Measurements from ENCODE around the gene CROCC2. TPM values are rescaled to one million over a fixed set of nuclear protein-coding genes. Genes with fewer than 3 reads are reported as not detected.

The CROCC2 gene
- total and polyA plus RNA-seq, 2 of the 13 experiments (the other 11 are each of a cell fraction or from before 2014, with no cell fraction given), result not detected

- TF ChIP-seq ZZZ3 (CRISPR knock-in tag; IDR thresholded peaks at IDR 0.05; ENCODE audit: borderline replicate concordance) (no peak; the same call in 1 of the 2 replicates), KMT2B (CRISPR knock-in tag; IDR thresholded peaks at IDR 0.05) (no peak), ZNF292 (CRISPR knock-in tag; IDR thresholded peaks at IDR 0.05; ENCODE audit: borderline replicate concordance, low read depth) (no peak), ZNF501 (CRISPR knock-in tag; IDR thresholded peaks at IDR 0.05) (no peak), SRSF9 (IDR thresholded peaks at IDR 0.05; ENCODE audit: borderline replicate concordance, insufficient read depth, low read depth, low read length, poor library complexity, severe bottlenecking) (no peak), ZBTB2 (CRISPR knock-in tag; IDR thresholded peaks at IDR 0.05; ENCODE audit: low read depth) (no peak), ADNP (CRISPR knock-in tag; IDR thresholded peaks at IDR 0.05) (no peak), LBX2 (CRISPR knock-in tag; IDR thresholded peaks at IDR 0.05; ENCODE audit: borderline replicate concordance) (no peak; the same call in 1 of the 2 replicates), CSRNP2 (CRISPR knock-in tag; conservative IDR thresholded peaks at IDR 0.05; ENCODE audit: low read depth) (no peak), ZNF556 (CRISPR knock-in tag; IDR thresholded peaks at IDR 0.05; ENCODE audit: borderline replicate concordance) (no peak), ZSCAN25 (CRISPR knock-in tag; IDR thresholded peaks at IDR 0.05) (peak; percentile 69; the same call in 1 of the 2 replicates), IRX3 (CRISPR knock-in tag; IDR thresholded peaks at IDR 0.05; ENCODE audit: borderline replicate concordance, low read depth) (no peak), SP4 (CRISPR knock-in tag; IDR thresholded peaks at IDR 0.05) (peak; percentile 69), IKZF4 (CRISPR knock-in tag; IDR thresholded peaks at IDR 0.05; ENCODE audit: borderline replicate concordance, low read depth, not compliant biosample characterization) (no peak), HOXD1 (CRISPR knock-in tag; IDR thresholded peaks at IDR 0.05) (no peak), ZNF276 (CRISPR knock-in tag; IDR thresholded peaks at IDR 0.05; ENCODE audit: low read depth) (0 out of 2 replicates have a peak, but pooled peaks have one; percentile 29), ZNF740 (CRISPR knock-in tag; IDR thresholded peaks at IDR 0.05) (no peak), ZNF263 (CRISPR knock-in tag; IDR thresholded peaks at IDR 0.05) (no peak), FOXK1 (CRISPR knock-in tag; IDR thresholded peaks at IDR 0.05; ENCODE audit: borderline replicate concordance, low read depth) (no peak), GLMP (CRISPR knock-in tag; IDR thresholded peaks at IDR 0.05; ENCODE audit: borderline replicate concordance) (no peak), ZNF776 (CRISPR knock-in tag; IDR thresholded peaks at IDR 0.05) (0 out of 2 replicates have a peak, but pooled peaks have one; percentile 22)
Observed at GRCh38 chr2:240966906-240967680, 61.0 kb downstream of the CROCC2 start (continued).

Data from HepG2 (cell line).